Measurements from ENCODE around the gene CD79A. TPM values are rescaled to one million over a fixed set of nuclear protein-coding genes. Genes with fewer than 3 reads are reported as not detected.
A peak's percentile ranks its signal among the peaks of the same experiment; 100 is the strongest.

CD79A gene
- polyA plus RNA-seq, 1 donor from 2014 or later, result 3,141 TPM

DNA sequence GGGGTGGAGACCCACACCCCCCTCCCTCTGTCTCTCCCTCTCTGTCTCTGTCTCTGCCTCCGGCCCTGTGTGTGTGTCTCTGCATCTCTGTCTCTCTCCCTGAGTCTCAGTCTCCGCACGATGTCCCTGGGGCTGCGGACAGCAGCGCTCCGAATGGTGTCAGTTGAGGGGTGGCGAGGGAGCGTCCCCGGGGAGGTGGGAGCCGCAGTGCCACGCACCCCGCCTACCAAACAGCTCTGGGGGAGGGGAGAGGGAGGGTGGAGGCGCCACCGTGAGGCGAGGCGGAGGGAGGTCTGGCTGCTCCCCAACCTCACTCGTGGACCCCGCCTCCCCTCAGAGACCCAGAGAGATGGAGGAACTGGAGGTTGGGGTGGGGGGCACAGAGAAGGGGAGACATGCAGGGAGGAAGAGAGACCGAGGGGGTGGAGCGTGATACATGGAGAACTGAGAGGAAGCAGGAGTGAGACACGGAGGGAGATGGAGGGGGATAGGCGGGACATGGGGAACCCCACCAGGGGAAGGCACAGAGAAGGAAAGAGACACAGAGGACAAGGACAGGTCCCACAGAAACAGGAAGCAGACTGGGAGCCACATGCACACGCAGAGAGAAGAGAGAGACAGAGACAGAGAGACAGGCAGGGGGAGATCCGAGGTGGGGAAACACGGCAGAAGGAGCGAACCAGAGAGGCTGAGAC, 44.0 kb downstream of the CD79A start:
- Mint-ChIP-seq H3K27ac (peak overlapping the region in 1 of 3 donors; percentile 27), H3K27me3 (peaks cover 13% of the 10 kb centered on the region), H3K4me1 (peaks cover 5 to 16% (median 12%) of the 10 kb centered on the region in 3 donors), H3K36me3 (no peaks in the 10 kb centered on the region), H3K4me3 (peak overlapping the region in 1 of 4 donors; percentile 42), H3K9me3 (no peaks in the 10 kb centered on the region)

DNA sequence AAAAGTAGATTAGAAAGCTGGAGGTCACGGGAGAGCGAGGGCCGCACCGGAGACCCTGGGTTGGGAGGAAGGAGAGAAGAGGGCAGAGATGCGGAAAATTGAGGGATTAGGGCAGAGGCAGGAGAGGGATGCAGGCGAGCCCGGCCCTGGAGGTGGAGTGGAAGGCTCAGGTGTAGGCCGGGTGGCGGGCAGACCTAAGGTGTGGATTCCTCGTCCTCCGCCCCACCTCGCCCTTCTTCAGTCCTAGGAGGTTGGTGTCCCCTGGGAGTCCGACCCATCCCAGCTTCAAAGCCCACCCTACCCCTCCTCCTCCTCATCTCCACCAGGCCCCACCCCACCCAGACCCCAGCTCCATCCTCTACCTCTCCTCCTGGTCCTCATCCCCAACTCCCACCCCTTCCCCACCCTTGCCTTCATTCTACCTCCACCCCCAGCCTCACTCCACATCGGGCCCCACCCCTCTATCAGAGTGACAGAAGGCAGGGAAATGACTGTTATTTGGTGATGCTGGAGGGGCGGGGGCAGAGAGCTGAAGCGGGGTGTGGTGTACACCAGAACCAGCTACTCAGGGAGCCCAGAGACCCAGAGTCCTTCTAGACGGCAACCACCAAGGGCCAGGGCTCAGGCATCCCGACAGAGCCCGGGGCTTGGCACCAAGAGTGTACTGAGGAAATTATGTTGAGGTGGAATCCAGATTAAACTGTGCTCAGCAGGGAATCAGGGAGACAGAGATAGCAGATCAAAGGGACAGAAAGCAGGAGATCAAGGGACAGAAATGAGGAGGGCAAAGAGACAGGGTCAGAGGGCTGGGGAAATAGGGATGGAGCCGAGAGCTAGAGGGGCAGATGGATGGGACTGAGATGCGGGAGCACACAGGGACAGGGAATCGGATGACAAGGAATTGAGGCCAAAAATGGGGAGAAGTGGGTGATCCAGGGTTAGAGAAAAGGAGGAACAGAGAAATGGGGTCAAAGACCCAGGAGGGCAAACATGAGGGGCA, 44.8 kb downstream of the CD79A start:
- no peaks in the 10 kb centered on the region for H3K36me3 Mint-ChIP-seq
- H3K27me3 Mint-ChIP-seq, result peaks cover 13% of the 10 kb centered on the region
- peaks cover 5 to 16% (median 12%) of the 10 kb centered on the region in 3 donors for H3K4me1 Mint-ChIP-seq

DNA sequence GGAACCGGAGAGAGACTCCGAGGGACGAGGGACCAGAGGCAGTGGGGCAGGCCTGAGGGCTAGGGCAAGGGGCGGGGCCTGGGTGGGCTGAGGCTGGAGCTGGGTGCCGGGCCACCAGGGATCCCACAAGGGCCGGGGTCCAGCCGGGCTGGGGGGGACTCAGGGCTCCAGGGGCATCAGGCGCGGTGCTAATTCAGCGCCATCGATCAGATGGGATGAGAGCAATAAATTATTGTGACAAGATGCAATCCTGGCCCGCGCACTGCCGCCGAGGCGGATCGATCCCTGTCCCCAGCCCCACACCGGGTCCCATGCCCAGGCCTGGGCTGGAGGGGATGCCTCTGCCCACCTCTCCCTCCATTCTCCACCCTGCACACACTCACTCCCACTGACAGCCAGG, 45.5 kb downstream of the CD79A start:
- peak overlapping the region in 1 of 3 donors; percentile 62 for H3K27ac Mint-ChIP-seq
- H3K36me3 Mint-ChIP-seq, result no peaks in the 10 kb centered on the region

More for the DNA sequence above, 44.8 kb downstream of the CD79A start:
- no peaks in the 10 kb centered on the region for H3K9me3 Mint-ChIP-seq
- H3K27ac Mint-ChIP-seq, result peak overlapping the region in 1 of 3 donors; percentile 62
- peak overlapping the region in 3 of 4 donors; percentile 42 to 55 (median 43) for H3K4me3 Mint-ChIP-seq

DNA sequence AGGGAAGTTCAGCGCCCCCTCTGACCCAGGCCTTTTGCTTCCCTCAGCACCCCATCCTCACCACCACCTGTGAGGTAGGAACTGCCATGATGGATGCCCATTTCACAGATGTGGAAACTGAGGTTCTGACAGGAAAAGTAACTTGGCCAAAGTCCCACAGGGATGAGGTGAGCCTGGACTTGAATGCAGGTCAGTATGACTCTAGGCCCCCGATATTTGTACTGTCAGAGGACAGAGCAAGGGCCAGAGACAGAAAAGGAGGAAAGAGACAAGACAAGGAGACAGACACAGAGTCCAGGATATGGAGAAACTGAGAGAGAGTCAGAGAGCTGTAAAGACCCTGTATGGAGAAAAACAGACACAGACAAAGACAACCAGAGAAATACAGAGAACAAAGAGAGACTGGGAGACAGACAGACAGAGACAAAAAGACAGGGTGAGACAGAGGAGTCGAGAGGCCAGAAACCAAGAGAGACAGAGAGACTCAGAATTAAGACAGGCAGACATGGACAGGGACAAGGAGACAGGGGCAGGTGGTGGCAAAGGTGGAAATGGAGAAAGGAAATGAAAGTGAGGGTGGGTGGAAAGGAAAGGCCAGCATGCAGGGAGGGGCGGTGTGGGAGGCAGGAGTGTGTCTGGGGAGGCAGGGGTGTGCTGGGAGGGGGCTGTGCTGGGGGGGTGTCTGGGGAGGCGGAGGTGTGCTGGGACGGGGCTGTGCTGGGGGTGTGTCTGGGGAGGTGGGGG, 46.1 kb downstream of the CD79A start:
- Mint-ChIP-seq H3K4me1 (peaks cover 5 to 16% (median 12%) of the 10 kb centered on the region in 3 donors), H3K4me3 (peak overlapping the region in 2 of 4 donors; percentile 50 to 80), H3K9me3 (no peaks in the 10 kb centered on the region), H3K36me3 (no peaks in the 10 kb centered on the region), H3K27ac (peak overlapping the region in 1 of 3 donors; percentile 17), H3K27me3 (peaks cover 13% of the 10 kb centered on the region)

More for the DNA sequence above, 45.5 kb downstream of the CD79A start:
- Mint-ChIP-seq H3K4me1 (peaks cover 5 to 16% (median 12%) of the 10 kb centered on the region in 3 donors), H3K9me3 (no peaks in the 10 kb centered on the region), H3K4me3 (no peak overlapping the region), H3K27me3 (peaks cover 13% of the 10 kb centered on the region)

DNA sequence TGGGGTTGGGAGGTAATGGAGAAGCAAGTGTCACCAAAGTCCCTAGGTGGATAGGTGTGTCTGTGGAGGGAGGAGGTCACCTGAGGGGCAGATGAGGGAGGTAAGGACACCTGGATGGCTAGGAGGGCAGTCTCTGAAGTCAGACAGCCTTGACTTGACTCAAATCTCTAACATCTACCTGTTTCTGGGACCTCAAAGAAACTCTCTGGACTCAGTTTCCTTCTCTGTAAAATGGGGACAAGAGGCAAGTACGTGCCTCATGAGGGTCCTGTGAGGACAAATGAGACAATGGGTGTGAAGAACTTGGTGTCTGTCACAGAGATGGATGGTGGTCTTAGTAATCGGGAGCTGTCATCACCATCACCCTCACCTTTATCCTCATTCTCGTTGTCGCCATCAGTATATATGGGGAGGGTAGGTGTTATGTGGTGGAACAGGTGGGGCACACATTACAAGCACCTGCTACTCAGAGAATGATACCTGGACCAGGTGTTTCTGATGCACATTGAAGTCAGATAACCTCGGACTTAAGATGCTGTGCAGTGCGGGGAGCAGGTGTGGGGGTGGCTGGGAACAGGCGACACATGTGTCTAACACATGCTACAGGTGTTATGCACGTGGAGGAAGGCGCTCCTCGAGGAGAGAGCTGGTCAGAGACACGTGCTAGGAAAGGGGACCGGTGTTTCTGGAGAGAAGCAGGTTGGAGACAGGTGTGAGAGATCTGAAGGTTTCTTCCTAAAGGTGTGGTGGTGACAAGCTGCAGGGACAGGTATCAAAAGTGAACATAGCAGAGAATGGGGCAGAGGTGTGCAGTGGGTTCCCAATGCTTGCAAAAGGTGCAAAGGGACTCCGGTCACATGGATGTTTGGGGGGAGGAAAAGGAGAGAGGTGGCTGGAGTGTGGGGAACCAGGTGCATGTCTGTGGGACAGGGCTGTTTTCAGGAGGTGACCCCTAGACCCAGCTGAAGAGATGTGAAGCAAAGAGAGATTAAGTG, 47.4 kb downstream of the CD79A start:
- H3K9me3 Mint-ChIP-seq, result no peaks in the 10 kb centered on the region
- no peak overlapping the region for H3K27ac Mint-ChIP-seq
- H3K4me3 Mint-ChIP-seq, result peak overlapping the region in 1 of 4 donors; percentile 24

DNA sequence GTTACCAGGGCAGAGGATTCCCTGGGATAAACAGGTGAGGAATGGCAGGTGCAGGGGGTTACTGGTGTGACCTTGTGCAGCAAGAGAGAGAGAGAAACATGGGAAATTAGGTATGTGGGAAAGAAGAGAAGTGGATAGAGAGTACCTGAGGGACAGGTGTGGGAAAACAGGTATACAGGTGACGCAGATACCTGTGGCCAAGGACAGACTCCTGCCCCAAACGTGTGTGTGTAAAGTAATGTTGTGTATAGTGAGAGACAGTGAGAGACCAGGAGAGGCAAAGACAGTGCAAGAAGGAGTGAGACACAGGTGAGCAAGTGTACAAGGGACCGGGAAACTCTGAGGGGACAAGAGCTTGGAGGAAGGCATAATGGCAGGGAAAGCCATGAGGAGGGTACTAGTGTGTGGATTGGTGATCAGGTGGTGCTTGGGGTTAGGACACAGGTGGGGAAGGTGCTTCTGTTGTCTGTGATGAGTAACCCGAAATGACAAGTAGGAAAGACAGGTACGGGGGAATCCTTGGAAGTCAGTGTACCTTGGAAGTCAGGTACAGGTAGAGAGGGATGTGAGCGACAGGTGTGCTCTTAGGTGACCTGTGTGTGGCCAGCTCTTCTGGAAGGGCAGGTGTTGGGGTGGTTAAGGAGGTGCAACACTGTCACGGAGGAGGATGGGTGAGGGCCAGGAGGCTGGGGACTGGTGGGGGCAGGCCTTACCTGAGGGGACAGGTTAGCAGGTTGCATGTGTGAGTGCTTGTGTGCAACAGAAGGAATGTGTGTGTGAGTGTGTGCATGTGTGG, 48.3 kb downstream of the CD79A start:
- no peaks in the 10 kb centered on the region for H3K36me3 Mint-ChIP-seq
- H3K9me3 Mint-ChIP-seq, result no peaks in the 10 kb centered on the region
- H3K4me3 Mint-ChIP-seq, result no peak overlapping the region
- H3K27me3 Mint-ChIP-seq, result peaks cover 25% of the 10 kb centered on the region
- H3K4me1 Mint-ChIP-seq, result peaks cover 12 to 31% (median 26%) of the 10 kb centered on the region in 3 donors
- no peak overlapping the region for H3K27ac Mint-ChIP-seq

More for the DNA sequence above, 47.4 kb downstream of the CD79A start:
- Mint-ChIP-seq H3K27me3 (peaks cover 16% of the 10 kb centered on the region), H3K4me1 (peaks cover 5 to 23% (median 18%) of the 10 kb centered on the region in 3 donors), H3K36me3 (no peaks in the 10 kb centered on the region)

DNA sequence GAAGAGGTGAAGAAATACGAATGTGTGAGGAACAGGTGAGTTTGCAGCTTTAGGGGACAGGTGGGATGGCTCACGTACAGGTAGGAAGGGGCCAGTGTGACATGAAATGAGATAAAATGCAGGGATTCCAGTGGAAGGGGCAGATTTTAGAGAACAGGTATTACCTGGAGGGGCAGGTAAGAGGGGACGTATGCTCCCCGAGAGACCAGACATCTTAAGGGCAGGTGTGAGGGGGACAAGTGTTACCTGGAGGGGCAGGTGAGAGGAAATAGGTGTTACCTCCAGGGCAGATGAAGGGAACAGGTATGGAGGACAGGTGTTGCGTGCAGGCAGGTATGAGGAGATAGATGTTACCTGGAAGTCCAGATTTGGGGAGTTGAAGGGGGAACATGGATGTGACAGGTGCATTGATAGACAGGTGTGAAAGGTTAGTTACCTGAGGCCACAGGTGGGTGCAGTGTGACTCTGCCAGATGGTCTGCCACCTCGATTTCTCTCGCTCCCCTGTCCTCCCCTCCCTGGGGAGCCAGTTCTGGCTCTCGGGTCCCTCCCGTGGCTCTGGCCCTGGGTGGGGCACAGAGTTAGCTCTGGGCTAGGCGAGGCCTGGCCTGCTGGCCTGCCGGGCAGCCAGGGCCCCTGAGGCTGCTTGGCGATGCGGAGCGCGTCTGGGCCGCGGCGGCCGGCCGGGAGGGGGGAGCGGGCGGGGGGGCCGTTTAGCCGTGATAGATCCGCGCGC, 49.1 kb downstream of the CD79A start:
- H3K9me3 Mint-ChIP-seq, result no peaks in the 10 kb centered on the region
- no peak overlapping the region for H3K4me3 Mint-ChIP-seq
- peaks cover 24% of the 10 kb centered on the region for H3K27me3 Mint-ChIP-seq
- no peak overlapping the region for H3K27ac Mint-ChIP-seq
- H3K4me1 Mint-ChIP-seq, result peaks cover 18 to 32% (median 31%) of the 10 kb centered on the region in 3 donors
- H3K36me3 Mint-ChIP-seq, result no peaks in the 10 kb centered on the region

DNA sequence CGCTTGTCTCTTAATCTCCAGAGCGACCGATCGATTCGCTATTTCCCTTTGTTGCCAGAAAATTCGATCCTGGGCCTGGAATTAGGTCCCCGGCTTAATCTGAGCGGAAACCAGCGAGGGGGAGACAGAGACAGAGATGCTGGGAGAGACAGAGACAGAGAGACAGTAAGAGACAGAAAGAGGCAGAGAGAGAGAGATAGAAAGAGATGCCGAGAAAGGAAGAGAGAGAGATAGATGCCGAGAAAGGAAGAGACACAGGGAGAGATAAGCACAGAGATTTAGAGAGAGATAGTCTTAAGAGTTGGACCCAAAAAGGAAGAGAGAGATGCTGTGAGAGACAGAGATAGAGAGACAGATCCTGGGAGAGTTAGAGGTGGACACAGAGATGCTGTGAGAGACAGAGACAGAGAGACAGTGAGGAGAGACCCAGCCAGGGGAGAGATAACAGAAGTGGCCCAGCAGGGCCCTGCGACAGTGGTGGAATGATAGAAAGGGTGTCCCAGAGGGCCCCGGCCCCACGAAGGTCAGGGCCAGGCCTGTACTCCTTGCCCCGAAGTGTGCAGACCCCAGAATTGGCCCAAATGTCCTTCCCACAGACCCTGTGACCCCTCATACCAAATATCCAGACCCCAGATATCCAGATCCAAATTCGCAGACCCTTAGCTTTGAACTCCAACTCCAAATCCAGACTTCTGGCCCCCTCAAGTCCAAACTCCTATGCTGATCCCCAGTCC, 49.9 kb downstream of the CD79A start:
- Mint-ChIP-seq H3K4me1 (peaks cover 19 to 33% (median 31%) of the 10 kb centered on the region in 3 donors), H3K9me3 (no peaks in the 10 kb centered on the region), H3K27ac (no peak overlapping the region), H3K36me3 (no peaks in the 10 kb centered on the region), H3K4me3 (no peak overlapping the region), H3K27me3 (peaks cover 20% of the 10 kb centered on the region)

DNA sequence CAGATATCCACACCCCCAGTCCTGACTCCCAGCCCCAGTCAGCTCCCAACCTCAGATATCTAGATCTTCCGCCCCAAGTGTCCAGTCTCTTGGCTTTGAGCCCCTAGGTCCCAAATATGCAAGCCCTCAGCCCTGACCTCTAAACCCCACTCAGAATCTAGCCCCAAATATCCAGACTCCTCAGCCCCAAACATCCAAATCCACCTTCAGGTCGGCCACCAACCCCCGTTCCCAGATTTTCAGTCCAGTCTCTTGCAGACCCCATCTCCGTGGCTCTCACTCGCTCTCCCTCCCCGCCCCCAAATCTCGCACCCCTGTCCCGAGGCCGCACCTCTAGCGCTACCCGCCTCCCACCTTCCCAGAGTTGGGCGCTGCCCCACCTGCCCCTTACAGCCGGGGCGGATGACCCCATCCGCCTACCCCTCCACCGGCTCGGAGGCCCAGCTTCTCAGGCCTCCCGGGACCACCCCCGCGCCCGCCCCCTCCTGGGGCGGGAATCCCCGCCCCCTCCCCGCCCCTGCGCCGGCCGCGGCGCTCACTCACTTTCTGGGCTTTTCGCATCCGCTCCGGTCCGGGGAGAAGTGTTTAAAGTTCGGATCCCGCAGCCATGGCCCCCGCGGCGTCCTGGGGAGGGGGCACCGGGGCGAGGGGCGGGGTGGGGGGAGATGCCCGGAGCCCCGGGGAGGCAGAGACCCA, 50.6 kb downstream of the CD79A start:
- Mint-ChIP-seq H3K27me3 (peaks cover 15% of the 10 kb centered on the region), H3K36me3 (no peaks in the 10 kb centered on the region), H3K9me3 (no peaks in the 10 kb centered on the region), H3K4me3 (peak overlapping the region in 3 of 4 donors; percentile 81 to 89 (median 83)), H3K27ac (no peak overlapping the region), H3K4me1 (peaks cover 19 to 32% (median 27%) of the 10 kb centered on the region in 3 donors)

DNA sequence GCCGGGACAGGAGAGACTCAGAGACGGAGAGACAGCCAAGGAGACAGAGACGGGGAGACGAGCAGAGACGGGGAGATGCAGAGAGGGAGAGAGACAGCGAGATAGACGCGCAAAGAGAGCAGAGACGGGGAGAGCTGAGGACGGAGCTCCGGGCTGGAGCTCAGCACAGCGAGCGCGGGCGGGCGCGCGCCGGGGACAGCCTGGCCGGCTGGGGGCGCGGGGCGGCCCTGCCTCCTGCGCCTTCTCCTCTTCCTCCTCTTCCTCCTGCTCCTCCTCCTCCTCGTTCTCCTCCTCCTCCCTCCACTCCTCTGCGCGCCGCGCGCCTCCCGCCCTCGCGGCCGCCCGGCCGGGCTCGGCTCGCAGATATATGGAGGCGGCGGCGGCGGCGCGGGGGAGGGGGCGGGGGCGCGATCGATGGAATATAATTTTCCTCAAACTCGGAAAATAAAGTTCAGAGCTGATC, 51.2 kb downstream of the CD79A start, which contains the start of gene ERFL:
Gene ERFL (minus strand): TSS at position 229 of the 463 bp plus-strand sequence. CDS start 15,530 bp downstream, outside the sequence.
- Mint-ChIP-seq H3K36me3 (no peaks in the 10 kb centered on the region), H3K4me3 (peak within 1 kb of the TSS; percentile 66 to 97 (median 92)), H3K4me1 (peaks cover 16 to 31% (median 24%) of the 10 kb centered on the region in 3 donors), H3K27me3 (peaks cover 14% of the 10 kb centered on the region), H3K9me3 (no peaks in the 10 kb centered on the region), H3K27ac (peak within 1 kb of the TSS in 2 of 3 donors; percentile 36 to 81)
